ENCODE data around the gene ANXA4. TPM values are rescaled to one million over a fixed set of nuclear protein-coding genes. Genes with fewer than 3 reads are reported as not detected.

ANXA4 gene
- total RNA-seq, 1 experiment from 2014 or later: 9.5 TPM

- Mint-ChIP-seq H3K4me3 (no peak overlapping the region), H3K27ac (no peak overlapping the region), H3K4me1 (peaks cover 7% of the 10 kb centered on the region), H3K9me3 (no peaks in the 10 kb centered on the region), H3K27me3 (ENCODE audit: low read depth) (0 out of 2 replicates have a peak, but pooled peaks cover under 1% of the 10 kb centered on the region), H3K36me3 (no peaks in the 10 kb centered on the region)
- ChIA-PET CTCF (interaction anchor here (4.2 kb wide), 1 partner anchor 11 kb away, joined by 40 read pairs; no protein-coding TSS in a partner anchor), POLR2A (no interaction called here)
- DNase-seq (ENCODE audit: low spot score) (no peak), ATAC-seq (no peak)
- TF ChIP-seq ZNF512 (CRISPR knock-in tag; IDR thresholded peaks at IDR 0.05; ENCODE audit: borderline replicate concordance) (no peak), TEAD1 (CRISPR knock-in tag; IDR thresholded peaks at IDR 0.05) (no peak), ESRRA (CRISPR knock-in tag; IDR thresholded peaks at IDR 0.05; ENCODE audit: borderline replicate concordance) (no peak), SMAD4 (CRISPR knock-in tag; IDR thresholded peaks at IDR 0.05) (no peak), ZBTB43 (CRISPR knock-in tag; IDR thresholded peaks at IDR 0.05) (no peak), FOXP4 (CRISPR knock-in tag; IDR thresholded peaks at IDR 0.05) (no peak), ZNF121 (CRISPR knock-in tag; IDR thresholded peaks at IDR 0.05) (no peak), MXD4 (CRISPR knock-in tag; IDR thresholded peaks at IDR 0.05; ENCODE audit: borderline replicate concordance) (no peak), TP53 (CRISPR knock-in tag; IDR thresholded peaks at IDR 0.05) (no peak), ZNF138 (CRISPR knock-in tag; conservative IDR thresholded peaks at IDR 0.05) (no peak)
Measured at GRCh38 chr2:69734854-69735544, 6.9 kb upstream of the ANXA4 start.

- H3K36me3 Mint-ChIP-seq: no peaks in the 10 kb centered on the region
- peaks cover 6% of the 10 kb centered on the region; the same call in 1 of the 2 replicates for H3K27me3 Mint-ChIP-seq (ENCODE audit: low read depth)
- H3K27ac Mint-ChIP-seq: no peak overlapping the region
- peaks cover 9% of the 10 kb centered on the region for H3K4me1 Mint-ChIP-seq
- ChIA-PET POLR2A (no interaction called here), CTCF (interaction anchor here (4.2 kb wide), 1 partner anchor 11 kb away, joined by 40 read pairs; no protein-coding TSS in a partner anchor)
- ATAC-seq (no peak), DNase-seq (ENCODE audit: low spot score) (no peak)
- H3K9me3 Mint-ChIP-seq: no peaks in the 10 kb centered on the region
- no peak overlapping the region for H3K4me3 Mint-ChIP-seq
- TF ChIP-seq E2F1 (CRISPR knock-in tag; IDR thresholded peaks at IDR 0.05) (no peak), GABPB1 (CRISPR knock-in tag; IDR thresholded peaks at IDR 0.05) (no peak), ESRRA (CRISPR knock-in tag; IDR thresholded peaks at IDR 0.05; ENCODE audit: borderline replicate concordance) (no peak), ARID4B (CRISPR knock-in tag; IDR thresholded peaks at IDR 0.05; ENCODE audit: borderline replicate concordance) (no peak), ZNF281 (CRISPR knock-in tag; IDR thresholded peaks at IDR 0.05) (no peak), ATF6 (CRISPR knock-in tag; IDR thresholded peaks at IDR 0.05) (no peak), PREB (CRISPR knock-in tag; IDR thresholded peaks at IDR 0.05; ENCODE audit: borderline replicate concordance) (no peak), OVOL2 (CRISPR knock-in tag; IDR thresholded peaks at IDR 0.05; ENCODE audit: borderline replicate concordance) (no peak)
Measured at GRCh38 chr2:69735686-69736085, 6.2 kb upstream of the ANXA4 start.
